ENCODE results near the gene PLAA. TPM values are rescaled to one million over a fixed set of nuclear protein-coding genes. Genes with fewer than 3 reads are reported as not detected.

PLAA gene
- total RNA-seq, 3 donors from 2014 or later: 26.2 to 27.4 (median 27.1) TPM

GRCh38 chr9:26856413-26857032, 90.5 kb downstream of the PLAA start:
- no peak overlapping the region for H3K27ac ChIP-seq
- intact Hi-C loops (cut with DNase I; ENCODE audit: low total_unique reads): no loop called here
- no peaks in the 10 kb centered on the region for H3K4me1 ChIP-seq
- H3K9me3 ChIP-seq: no peaks in the 10 kb centered on the region
- H3K27me3 ChIP-seq: no peaks in the 10 kb centered on the region
- TF ChIP-seq POLR2AphosphoS5 (IDR thresholded peaks at IDR 0.05) (no peak), CTCF (IDR thresholded peaks at IDR 0.05) (peak in 1 of 3 donors; percentile 30)
- no peak overlapping the region for H3K4me3 ChIP-seq
- DNase-seq (ENCODE audit: low spot score in 2 of 2): no peak
- H3K36me3 ChIP-seq: no peaks in the 10 kb centered on the region

Other genes with a start within 250 kb of the PLAA start
- gene CAAP1, start 54.4 kb downstream of the PLAA start, total RNA-seq: 10 to 100 TPM; 12.3 to 26.8 (median 19.7) TPM
- gene IFT74, start 9.2 kb upstream of the PLAA start, total RNA-seq: 10 to 100 TPM; 13.0 to 34.1 (median 21.0) TPM
- under 1 TPM in 1 of 3 donors, not detected in 2; 0.66 TPM for gene LRRC19, start 58.4 kb upstream of the PLAA start, total RNA-seq
- 10 to 100 TPM in 2 of 3 donors, 1 to 10 TPM in 1; 5.9 to 15.2 (median 14.4) TPM for gene TEK, start 162.0 kb upstream of the PLAA start, total RNA-seq

Measured in breast epithelium (tissue), 4 donors.